ENCODE measurements around the gene DLK1.

Gene DLK1

DNA sequence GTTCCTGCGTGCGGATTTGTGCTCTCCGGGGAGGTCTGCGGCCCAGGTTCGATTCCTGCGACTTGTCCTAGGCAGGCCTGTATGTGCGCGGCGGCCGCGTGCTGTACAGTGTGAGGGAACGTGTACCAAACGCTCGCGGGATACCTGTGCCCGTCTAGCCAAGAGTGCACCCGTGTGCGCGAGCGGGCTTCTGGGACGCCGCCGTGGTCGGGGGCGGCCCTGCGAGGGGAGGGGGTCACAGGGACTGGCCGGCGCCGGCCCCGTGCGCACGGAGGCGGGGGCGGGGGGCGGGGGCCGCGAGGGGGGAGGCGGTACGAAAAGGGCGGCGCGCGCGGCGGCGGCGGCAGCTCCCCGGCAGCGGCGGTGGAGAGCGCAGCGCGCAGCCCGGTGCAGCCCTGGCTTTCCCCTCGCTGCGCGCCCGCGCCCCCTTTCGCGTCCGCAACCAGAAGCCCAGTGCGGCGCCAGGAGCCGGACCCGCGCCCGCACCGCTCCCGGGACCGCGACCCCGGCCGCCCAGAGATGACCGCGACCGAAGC lies at the start of gene DLK1:
Gene DLK1 (plus strand): TSS at position 343 of the 536 bp plus-strand sequence. CDS start 177 bp downstream, at position 520.
- peak; percentile 24 for DNase-seq

DNA sequence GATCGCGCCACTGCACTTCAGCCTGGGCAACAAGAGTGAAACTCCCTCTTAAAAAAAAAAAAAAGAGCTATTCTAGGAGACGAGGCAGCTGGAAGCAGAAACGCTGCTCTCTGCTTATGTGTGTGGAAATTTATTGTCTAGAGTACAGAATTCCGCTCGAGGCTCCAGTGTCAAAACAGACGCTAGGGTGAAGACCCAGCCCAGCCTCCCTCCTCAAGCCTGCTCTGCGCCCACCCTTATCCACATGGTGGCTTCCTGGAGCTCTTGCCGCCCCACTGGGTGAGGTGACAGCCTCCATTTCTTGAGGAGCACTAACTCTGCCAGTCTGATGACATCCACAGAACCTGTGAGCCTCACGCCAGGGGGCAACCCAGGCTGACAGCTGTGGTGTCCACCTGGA lies 49.5 kb upstream of the DLK1 start:
- no peak for DNase-seq

GRCh38 chr14:100677554-100678468 lies 48.9 kb upstream of the DLK1 start:
- peak; percentile 94 for DNase-seq

DNA sequence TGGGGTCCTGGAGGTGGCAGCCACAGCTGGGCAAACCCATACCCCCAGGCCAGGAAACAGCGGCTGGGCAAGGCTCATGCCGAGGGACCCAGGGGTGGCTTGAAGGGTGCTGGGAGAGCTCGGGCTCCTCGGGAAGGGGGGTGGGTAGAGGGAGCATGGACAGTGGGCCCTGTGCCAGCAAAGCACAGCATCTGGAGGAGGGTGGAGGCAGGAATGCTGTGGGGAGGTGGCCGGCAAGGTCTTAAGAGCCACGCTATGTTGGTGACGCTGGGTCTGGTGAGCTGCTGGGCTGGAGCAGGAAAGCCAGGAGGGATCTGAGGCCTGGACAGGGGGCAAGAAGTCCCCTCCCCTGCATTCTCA lies 48.2 kb upstream of the DLK1 start:
- DNase-seq = no peak

GRCh38 chr14:100679153-100679552 lies 47.5 kb upstream of the DLK1 start:
- DNase-seq = no peak

DNA sequence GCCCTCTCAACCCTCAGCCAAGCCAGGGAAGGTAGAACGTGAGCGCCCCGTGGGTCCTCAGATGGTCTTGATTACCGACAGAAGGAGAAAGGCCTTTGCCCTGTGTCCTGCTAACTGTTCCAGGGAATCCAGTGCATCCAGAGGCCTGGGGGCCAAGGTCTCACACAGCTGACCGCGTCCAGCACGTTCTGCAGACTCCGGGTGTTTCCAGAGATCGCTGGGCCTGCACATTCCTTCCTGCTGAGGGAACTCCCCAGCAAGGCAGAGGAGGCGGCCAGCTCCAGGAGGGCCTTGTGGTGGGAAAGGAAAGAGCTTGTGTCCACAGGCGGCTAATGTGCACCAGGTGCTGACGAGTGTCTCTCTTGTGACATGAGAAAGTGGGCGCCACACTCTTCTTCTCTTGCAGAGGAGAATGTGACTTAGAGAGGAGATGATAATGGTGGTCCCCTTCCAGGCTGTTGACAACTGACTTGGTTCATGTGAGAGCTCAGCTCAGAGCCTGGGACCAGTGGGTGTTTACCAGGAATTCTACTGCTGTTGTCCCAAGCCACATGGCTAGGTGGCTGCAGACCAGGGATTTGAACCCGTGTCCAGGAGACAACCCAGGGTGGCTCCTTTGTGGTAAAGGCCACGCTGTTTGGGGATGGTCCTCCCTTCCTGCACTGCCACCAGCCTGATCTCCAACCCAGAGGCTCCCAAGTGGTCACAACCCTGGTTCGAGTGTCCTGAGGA lies 46.8 kb upstream of the DLK1 start:
- DNase-seq = peak; percentile 29

GRCh38 chr14:100680439-100681051 lies 46.1 kb upstream of the DLK1 start:
- peak; percentile 92 for DNase-seq

- DNase-seq = no peak
Measured at GRCh38 chr14:100681111-100681510, 45.6 kb upstream of the DLK1 start.

DNA sequence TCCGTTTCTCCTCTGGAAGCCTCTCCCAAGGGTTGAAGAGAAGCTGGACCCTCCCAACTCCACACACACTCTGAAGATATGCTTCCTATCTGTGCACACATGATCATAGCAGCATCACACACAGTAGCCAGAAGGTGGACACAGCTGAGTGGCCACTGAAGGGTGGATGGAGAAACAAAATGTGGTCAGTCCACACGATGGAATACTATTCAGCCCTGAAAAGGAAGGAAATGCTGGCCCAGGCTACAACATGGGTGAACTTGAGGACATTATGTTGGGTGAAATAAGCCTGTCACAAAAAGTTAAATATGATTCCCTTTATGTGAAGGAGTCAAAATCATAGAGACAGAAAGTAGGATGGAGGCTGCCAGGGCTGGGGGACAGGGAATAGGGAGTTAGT lies 43.9 kb upstream of the DLK1 start:
- DNase-seq = no peak

- peak; percentile 39 for DNase-seq
Measured at GRCh38 chr14:100683578-100683977, 43.1 kb upstream of the DLK1 start.

- DNase-seq = peak; percentile 57
Measured at GRCh38 chr14:100684154-100684553, 42.5 kb upstream of the DLK1 start.

DNA sequence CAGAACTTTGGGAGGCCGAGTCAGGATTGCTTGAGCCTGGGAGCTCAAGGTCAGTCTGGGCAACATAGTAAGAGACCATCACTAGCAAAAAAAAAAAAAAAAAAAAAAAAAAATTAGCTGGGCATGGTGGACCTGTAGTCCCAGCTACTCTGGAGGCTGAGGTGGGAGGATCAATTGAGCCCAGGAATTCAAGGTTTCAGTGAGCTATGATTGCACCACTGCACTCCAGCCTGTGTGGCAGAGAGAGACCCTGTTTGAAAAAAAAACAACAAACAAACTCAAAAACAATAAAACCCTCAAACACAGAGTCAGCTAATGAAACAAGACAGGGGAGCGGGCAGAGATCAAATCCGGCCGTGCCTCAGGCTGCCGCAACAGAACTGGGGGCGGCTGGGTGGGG lies 41.7 kb upstream of the DLK1 start:
- no peak for DNase-seq

- no peak for DNase-seq
Measured at GRCh38 chr14:100686858-100687257, 39.8 kb upstream of the DLK1 start.

GRCh38 chr14:100687386-100687785 lies 39.3 kb upstream of the DLK1 start:
- no peak for DNase-seq

GRCh38 chr14:100688051-100688450 lies 38.6 kb upstream of the DLK1 start:
- DNase-seq = no peak

GRCh38 chr14:100688598-100689461 lies 37.9 kb upstream of the DLK1 start:
- DNase-seq = no peak

- DNase-seq = no peak
Measured at GRCh38 chr14:100690672-100691071, 36.0 kb upstream of the DLK1 start.

DNA sequence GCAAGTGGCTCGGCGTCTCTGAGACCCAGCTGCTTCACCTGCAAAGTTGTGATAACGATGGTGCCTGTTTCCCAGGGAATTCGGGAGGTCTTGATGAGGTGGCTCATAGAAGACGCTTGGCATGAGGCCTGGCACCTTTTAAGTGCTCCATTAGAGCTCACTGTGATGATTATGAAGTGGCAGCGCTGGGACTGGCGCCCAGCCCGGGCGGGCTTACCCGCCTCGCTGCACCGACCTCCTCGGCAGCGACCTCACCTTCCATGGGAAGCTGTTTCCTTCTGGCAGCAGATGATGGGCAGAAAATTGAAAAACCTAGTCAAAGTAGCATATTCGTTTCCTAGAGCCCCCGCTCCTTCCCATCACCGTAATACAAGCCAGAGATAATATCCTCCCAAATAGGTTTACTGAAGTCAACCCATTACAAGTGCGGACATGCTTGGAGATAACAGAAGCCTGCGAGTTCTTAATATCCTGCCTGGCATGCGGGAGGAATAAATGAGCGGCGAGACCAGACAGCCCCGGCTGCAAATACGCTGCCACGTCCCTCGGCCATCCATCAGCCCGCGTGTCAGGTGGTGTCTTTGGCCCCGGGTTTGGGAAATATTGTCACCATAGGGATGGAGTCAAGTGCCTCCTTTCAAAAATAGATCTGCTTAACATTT lies 35.2 kb upstream of the DLK1 start:
- no peak for DNase-seq

DNA sequence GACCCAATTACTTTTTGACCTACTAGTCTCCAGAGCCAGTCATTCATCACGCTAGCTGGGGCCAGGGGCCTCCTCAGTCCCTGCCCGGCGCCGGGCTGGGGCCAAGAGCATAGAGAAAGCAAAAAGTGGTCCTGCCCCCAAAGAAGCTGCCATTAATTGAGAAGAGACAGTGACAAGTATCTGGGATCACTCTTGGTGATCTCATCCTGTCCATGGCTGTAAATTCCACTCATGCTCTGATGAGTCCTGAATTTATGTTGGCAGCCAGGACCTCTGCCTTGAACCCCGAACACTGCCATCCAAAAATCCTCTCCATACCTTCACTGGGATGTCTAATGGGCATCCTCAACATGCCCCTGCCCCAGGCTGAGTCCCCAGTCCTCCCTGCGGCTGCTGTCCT lies 34.4 kb upstream of the DLK1 start:
- DNase-seq = no peak

DNA sequence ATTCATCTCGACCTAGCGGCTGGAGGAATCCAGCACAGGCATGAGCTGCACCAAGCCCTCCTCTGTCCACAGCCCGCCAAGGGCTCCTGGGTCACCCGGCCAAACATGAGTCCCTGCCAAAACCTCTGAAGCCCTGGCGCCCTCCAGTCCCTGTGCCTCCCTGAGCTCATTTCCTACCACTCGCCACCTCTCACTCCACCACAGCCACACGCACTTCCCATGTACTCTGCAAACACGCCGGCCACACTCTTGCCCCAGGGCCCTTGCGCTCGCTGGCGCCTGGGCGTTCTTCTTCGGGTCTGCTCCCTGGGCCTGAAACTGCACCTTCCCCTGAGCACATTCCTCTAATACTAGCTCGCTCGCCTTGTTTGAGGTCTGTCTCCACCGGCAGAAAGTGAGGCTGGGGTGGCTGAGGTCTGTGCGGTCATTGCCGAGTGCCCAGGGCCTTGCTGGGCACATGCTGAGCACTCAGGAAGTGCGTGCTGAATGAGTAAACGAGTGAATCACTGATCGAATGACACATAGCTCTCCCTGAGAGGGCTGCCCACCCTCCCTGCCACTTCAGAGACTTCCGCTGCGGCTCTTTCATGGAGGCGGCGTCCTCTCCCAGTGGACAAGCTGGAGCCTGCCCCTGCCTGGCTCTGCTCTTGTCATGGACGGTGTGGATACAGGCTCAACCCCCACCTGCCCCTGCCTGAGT lies 33.7 kb upstream of the DLK1 start:
- no peak for DNase-seq

DNA sequence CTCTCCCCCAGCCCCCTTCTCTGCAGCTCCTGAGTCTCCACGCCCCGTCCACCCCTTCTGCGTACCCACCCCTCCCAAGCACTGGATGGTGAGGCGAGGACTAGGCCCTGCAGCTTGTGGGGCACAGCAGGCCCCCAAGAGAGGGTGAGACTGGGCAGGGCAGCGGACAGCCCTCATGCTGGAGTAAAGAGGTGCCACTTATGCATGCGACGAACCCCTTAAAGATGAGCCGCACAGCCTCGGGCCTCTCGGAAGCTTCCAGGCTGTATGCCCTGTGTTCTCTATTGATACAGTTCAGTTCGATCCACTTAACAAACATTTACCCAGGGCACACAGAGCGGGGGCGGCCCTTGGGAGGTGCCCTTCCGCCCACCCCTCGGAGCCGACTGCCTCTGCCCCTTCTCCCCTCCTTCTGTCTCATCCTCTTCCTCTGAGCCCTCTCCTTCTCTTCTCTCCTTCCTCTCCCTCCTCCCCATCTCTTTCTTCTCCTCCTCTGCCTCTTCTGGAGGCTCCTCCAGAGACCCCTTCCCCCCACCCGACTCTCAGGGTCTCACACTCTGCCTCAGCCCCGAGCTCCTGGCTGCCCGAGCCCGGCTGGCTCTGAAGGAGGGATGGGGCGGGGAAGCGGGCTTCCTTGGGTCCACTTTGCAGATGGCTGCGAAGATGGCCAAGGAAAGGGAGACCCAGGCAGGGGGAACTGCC lies 32.7 kb upstream of the DLK1 start:
- no peak for DNase-seq

Data from hematopoietic multipotent progenitor cell treated with erythropoietin and hydrocortisone succinate and interleukin-3 and kit ligand, for 4 days (in vitro differentiated cells).